PC-3 (cell line): ENCODE results near the gene CD48. TPM values are rescaled to one million over a fixed set of nuclear protein-coding genes. Genes with fewer than 3 reads are reported as not detected.

Experiments used
- ATAC-seq: fragments of 200-7000 bp; cut with Tn5 transposase; 2 replicates; pipeline ENCODE4 v1.9.1; 2020; ENCODE audit warnings: mild to moderate bottlenecking, moderate library complexity
- BruUV-seq: library from RNA; stranded (reverse); fragments of 400-500 nt; replicated peaks from 2 replicates; lab custom pipeline; 2021; lab: Mats Ljungman, UMichigan
- CTCF ChIA-PET: fragments of 300-600 bp; sonication (Branson Sonifier 250); formaldehyde crosslinking; loops from one replicate; lab custom pipeline; 2022; ENCODE audit warnings: antibody characterized with exemption; lab: Charles Lee
- POLR2A ChIA-PET: fragments of 300-600 bp; sonication (Branson Sonifier 250); formaldehyde crosslinking; loops from one replicate; lab custom pipeline; 2022; ENCODE audit warnings: antibody characterized with exemption; ENCODE audit not compliant: unreplicated experiment; lab: Charles Lee
- DNase-seq: peaks from one replicate; pipeline ENCODE4 v3.0.0-alpha.2; 2015
- H2AFZ ChIP-seq: fragments of 300-600 bp; sonication (generic); 2 replicates; pipeline ENCODE4 v1.6.0; 2016; ENCODE audit warnings: antibody characterized with exemption, low read length
- H3F3A ChIP-seq: fragments of 300-600 bp; sonication (generic); one replicate; pipeline ENCODE4 v1.6.0; 2017; ENCODE audit warnings: antibody characterized with exemption, low read length, control low read depth, mild to moderate bottlenecking; ENCODE audit not compliant: unreplicated experiment
- H3K27ac ChIP-seq: fragments of 300-600 bp; sonication (generic); 2 replicates; pipeline ENCODE4 v1.5.1; 2016; ENCODE audit warnings: mild to moderate bottlenecking, low read length
- H3K27me3 ChIP-seq: fragments of 300-600 bp; sonication (generic); 2 replicates; pipeline ENCODE4 v1.6.1; 2016; ENCODE audit warnings: low read length, mixed read lengths
- H3K36me3 ChIP-seq: fragments of 300-600 bp; sonication (generic); 2 replicates; pipeline ENCODE4 v1.6.1; 2016; ENCODE audit warnings: low read depth, mixed run types, low read length, mixed read lengths
- H3K4me1 ChIP-seq: fragments of 300-600 bp; sonication (generic); 2 replicates; pipeline ENCODE4 v1.5.1; 2016; ENCODE audit warnings: low read length; ENCODE audit not compliant: insufficient read depth
- H3K4me2 ChIP-seq: fragments of 300-600 bp; sonication (generic); 2 replicates; pipeline ENCODE4 v1.6.0; 2016; ENCODE audit warnings: low read length
- H3K4me3 ChIP-seq: fragments of 300-600 bp; sonication (generic); 2 replicates; pipeline ENCODE4 v1.5.1; 2016; ENCODE audit warnings: mild to moderate bottlenecking, low read length, mixed read lengths
- H3K79me2 ChIP-seq: fragments of 300-600 bp; sonication (generic); 2 replicates; pipeline ENCODE4 v1.6.1; 2017; ENCODE audit warnings: low read length, mixed read lengths
- H3K9ac ChIP-seq: fragments of 300-600 bp; sonication (generic); 2 replicates; pipeline ENCODE4 v1.6.0; 2016; ENCODE audit warnings: mild to moderate bottlenecking, low read length
- H3K9me2 ChIP-seq: fragments of 300-600 bp; sonication (generic); replicated peaks from 2 replicates; pipeline ENCODE4 v1.6.1; 2016; ENCODE audit warnings: mixed run types, low read length, mixed read lengths
- H3K9me3 ChIP-seq: fragments of 300-600 bp; sonication (generic); 2 replicates; pipeline ENCODE4 v1.6.1; 2016; ENCODE audit warnings: low read length, mixed read lengths
- H4K20me1 ChIP-seq: fragments of 300-600 bp; sonication (generic); 2 replicates; pipeline ENCODE4 v1.6.1; 2016; ENCODE audit warnings: low read length, mixed read lengths
- EZH2 ChIP-seq: fragments of 300-600 bp; sonication (generic); IDR thresholded peaks from one replicate; pipeline ENCODE4 v1.6.1; 2017; ENCODE audit warnings: antibody characterized with exemption, mild to moderate bottlenecking, low read length; ENCODE audit not compliant: unreplicated experiment
- EZH2phosphoT487 ChIP-seq: fragments of 300-600 bp; sonication (generic); IDR thresholded peaks from 2 replicates; pipeline ENCODE4 v1.6.1; 2018; ENCODE audit warnings: mild to moderate bottlenecking, antibody characterized with exemption, low read length, borderline replicate concordance
- intact Hi-C: fragments of 100-400 bp; cut with micrococcal nuclease; formaldehyde crosslinking; loops from 2 replicates; pipeline ENCODE4 v1.9.0; 2023
- total RNA-seq: library from RNA; depleted of rRNA; stranded (reverse); fragments of >200 nt; gene quantifications from 2 replicates; pipeline ENCODE4 v1.2.3, GENCODE V29; 2014; rRNA removed
- TF ChIP-seq, protein P1 (sequence below): fragments of 300-600 bp; sonication (generic); conservative IDR thresholded peaks from 2 replicates; pipeline ENCODE4 v1.5.1; 2017; ENCODE audit warnings: antibody characterized with exemption, low read depth, mild to moderate bottlenecking, low read length

The CD48 gene
- total RNA-seq, 1 experiment from 2014 or later: not detected

DNA sequence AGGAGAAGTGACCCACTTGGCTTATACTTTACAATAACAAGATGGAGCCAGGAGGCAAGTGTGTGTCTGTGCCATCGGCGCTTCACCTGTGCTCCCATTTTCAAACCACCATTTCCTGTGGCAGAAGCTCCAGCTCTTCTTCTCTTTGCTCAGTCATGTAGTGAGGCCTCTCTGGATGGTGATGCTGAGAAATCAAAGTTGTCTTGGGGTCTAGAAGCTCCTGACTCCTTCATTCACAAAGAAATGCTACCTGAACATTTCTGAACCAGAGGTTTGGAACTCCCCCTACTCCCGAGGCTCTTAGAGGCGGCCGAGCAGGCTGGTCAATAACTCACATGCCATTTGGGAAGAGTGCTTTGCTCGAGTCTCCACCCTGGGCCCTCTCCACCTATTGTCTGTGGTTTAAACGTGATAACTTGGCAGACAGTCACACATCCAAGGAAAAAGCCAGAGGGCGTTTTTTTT is 82.8 kb downstream of the CD48 start:
- intact Hi-C loops: no loop called here
- ChIA-PET POLR2A (no interaction called here), CTCF (no interaction called here)
- no peak for DNase-seq
- H3K27ac ChIP-seq: no peak overlapping the region
- H4K20me1 ChIP-seq: no peaks in the 10 kb centered on the region
- H3K79me2 ChIP-seq: no peaks in the 10 kb centered on the region
- no peak overlapping the region for H3K4me2 ChIP-seq
- ATAC-seq: no peak
- no peaks in the 10 kb centered on the region for H3K4me1 ChIP-seq
- TF ChIP-seq EZH2phosphoT487: no peak
- no peak for TF ChIP-seq EZH2
- TF ChIP-seq, protein P1, sequence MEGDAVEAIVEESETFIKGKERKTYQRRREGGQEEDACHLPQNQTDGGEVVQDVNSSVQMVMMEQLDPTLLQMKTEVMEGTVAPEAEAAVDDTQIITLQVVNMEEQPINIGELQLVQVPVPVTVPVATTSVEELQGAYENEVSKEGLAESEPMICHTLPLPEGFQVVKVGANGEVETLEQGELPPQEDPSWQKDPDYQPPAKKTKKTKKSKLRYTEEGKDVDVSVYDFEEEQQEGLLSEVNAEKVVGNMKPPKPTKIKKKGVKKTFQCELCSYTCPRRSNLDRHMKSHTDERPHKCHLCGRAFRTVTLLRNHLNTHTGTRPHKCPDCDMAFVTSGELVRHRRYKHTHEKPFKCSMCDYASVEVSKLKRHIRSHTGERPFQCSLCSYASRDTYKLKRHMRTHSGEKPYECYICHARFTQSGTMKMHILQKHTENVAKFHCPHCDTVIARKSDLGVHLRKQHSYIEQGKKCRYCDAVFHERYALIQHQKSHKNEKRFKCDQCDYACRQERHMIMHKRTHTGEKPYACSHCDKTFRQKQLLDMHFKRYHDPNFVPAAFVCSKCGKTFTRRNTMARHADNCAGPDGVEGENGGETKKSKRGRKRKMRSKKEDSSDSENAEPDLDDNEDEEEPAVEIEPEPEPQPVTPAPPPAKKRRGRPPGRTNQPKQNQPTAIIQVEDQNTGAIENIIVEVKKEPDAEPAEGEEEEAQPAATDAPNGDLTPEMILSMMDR: no peak
- no peaks in the 10 kb centered on the region for H3K9me2 ChIP-seq
- H3K27me3 ChIP-seq: peaks cover 91% of the 10 kb centered on the region
- no peak overlapping the region for H2AFZ ChIP-seq
- H3K4me3 ChIP-seq: no peak overlapping the region
- BruUV-seq: no TSS peak
- no peak overlapping the region for H3K9ac ChIP-seq
- H3K9me3 ChIP-seq: no peaks in the 10 kb centered on the region
- no peaks in the 10 kb centered on the region for H3F3A ChIP-seq
- no peaks in the 10 kb centered on the region for H3K36me3 ChIP-seq

Other genes starting within 250 kb of the CD48 start
- not detected in 2 replicates for gene SLAMF6, start 188.6 kb downstream of the CD48 start, total RNA-seq
- gene CD84, start 132.3 kb downstream of the CD48 start, total RNA-seq: not detected in 2 replicates
- not detected in 2 replicates for gene SLAMF1, start 64.8 kb downstream of the CD48 start, total RNA-seq
- gene SLAMF7, start 27.4 kb upstream of the CD48 start, total RNA-seq: 0.15 and 0.46 TPM in 2 replicates
- not detected in 2 replicates for gene LY9, start 84.4 kb upstream of the CD48 start, total RNA-seq
- not detected in 2 replicates for gene CD244, start 151.1 kb upstream of the CD48 start, total RNA-seq
- not detected in 2 replicates for gene ITLN1, start 173.4 kb upstream of the CD48 start, total RNA-seq
- not detected in 2 replicates for gene ITLN2, start 243.0 kb upstream of the CD48 start, total RNA-seq